Heart left ventricle (tissue), 16 donors: ENCODE measurements around the gene PI16. TPM values are rescaled to one million over a fixed set of nuclear protein-coding genes. Genes with fewer than 3 reads are reported as not detected.

Source experiments
- ATAC-seq, 4 donors: fragments of 200-7000 bp; cut with Tn5 transposase; one replicate each; pipeline ENCODE4 v1.9.1; 2020 to 2022; ENCODE audit warnings: moderate library complexity in 4 of 4, mild to moderate bottlenecking in 3 of 4, moderate number of reproducible peaks in 1 of 4
- DNase-seq, 5 donors: peaks; one replicate each; pipeline ENCODE4 v3.0.0-alpha.2; 2020
- H3K27ac ChIP-seq, 12 donors: fragments of 200-600 bp; sonication (generic) in 4 of 12; one replicate each; pipeline versions ENCODE4 v1.5.0 to v1.8.0; 2016 to 2022; ENCODE audit warnings: mild to moderate bottlenecking in 2 of 12
- H3K27me3 ChIP-seq, 9 donors: fragments of 200-600 bp; sonication (generic) in 2 of 9; one replicate each; pipeline versions ENCODE4 v1.5.1 to v1.8.0; 2016 to 2022; ENCODE audit warnings: mild to moderate bottlenecking in 3 of 9
- H3K36me3 ChIP-seq, 9 donors: fragments of 200-600 bp; sonication (generic) in 2 of 9; one replicate each; pipeline versions ENCODE4 v1.5.0 to v1.8.0; 2018 to 2022; ENCODE audit warnings: mild to moderate bottlenecking in 2 of 9
- H3K4me1 ChIP-seq, 12 donors: fragments of 200-600 bp; sonication (generic) in 4 of 12; one replicate each; pipeline versions ENCODE4 v1.5.0 to v1.8.0; 2016 to 2022; ENCODE audit warnings: mild to moderate bottlenecking in 3 of 12
- H3K4me3 ChIP-seq, 12 donors: fragments of 200-600 bp; sonication (generic) in 4 of 12; one replicate each; pipeline versions ENCODE4 v1.5.0 to v1.8.0; 2017 to 2022; ENCODE audit warnings: mild to moderate bottlenecking in 9 of 12, moderate library complexity in 4 of 12
- H3K9me3 ChIP-seq, 12 donors: fragments of 200-600 bp; sonication (generic) in 4 of 12; one replicate each; pipeline versions ENCODE4 v1.5.0 to v1.8.0; 2016 to 2022; ENCODE audit warnings: mild to moderate bottlenecking in 1 of 12
- POLR2A ChIP-seq, 2 donors: fragments of 450-650 bp; IDR thresholded peaks; one replicate each; pipeline ENCODE4 v1.6.1; 2017; ENCODE audit warnings: antibody characterized with exemption in 2 of 2, mild to moderate bottlenecking in 2 of 2, moderate library complexity in 2 of 2
- WGBS, 4 donors: extraction: QIAGEN DNeasy Blood & Tissue Kit in 2 of 4; methylation state at CpG; one replicate each; pipeline versions ENCODE4 v1.1.5 to v1.1.7; 2013 to 2018; 5-methylcytosine and 5-hydroxymethylcytosine counted together
- intact Hi-C, 10 donors: fragments of 100-400 bp; cut with DNase I; formaldehyde crosslinking; loops; one replicate each; pipeline versions ENCODE4 v1.11.1 to v1.14.2; 2022
- polyA plus RNA-seq, 2 donors: library from polyadenylated mRNA; stranded (reverse); fragments of 200-250 nt; gene quantifications; one replicate each; pipeline ENCODE4 v1.2.3, GENCODE V29; 2013
- total RNA-seq, 9 donors: library from RNA; depleted of rRNA in 2 of 9; stranded (reverse); fragments of >200 nt in 2 of 9; fragmentation: NEBNext Ultra II Directional in 3 of 9; extraction: Animal tissue kit (Norgen Biotek cat#: 25700) in 3 of 9; gene quantifications; one replicate each; pipeline versions ENCODE4 v1.1.0 to v1.2.4, GENCODE V29; 2016 to 2023
- TF ChIP-seq, protein P1 (sequence below), 12 donors: fragments of 200-600 bp; sonication (generic) in 4 of 12; IDR thresholded peaks; one replicate each; pipeline versions ENCODE4 v1.5.0 to v1.8.0; 2018 to 2022; ENCODE audit warnings: antibody characterized with exemption in 12 of 12, mild to moderate bottlenecking in 5 of 12
- donor health status: ischemic (EF 13 %, LVEDD 7.1; RV severe dilation, severe dysfunction).
- donor health status: healthy with polysubstance abuse.
- donor health status: DM: no; HTN: yes; CAD: no.
- donor health status: DM: no; HTN: no; CAD: no.
- donor health status: ischemic (EF 25% LVEDD 6.9; RV normal size, moderate dysfunction).
- donor health status: ischemic (EF 25% LVEDD 5.7; RV mildly dilated, moderate dysfunction).
- donor health status: healthy.
- donor health status: DM: yes; HTN: yes; CAD: no.
- donor health status: ischemic (EF 35%, LVEDD 5.7; RV mildly dilated, moderate dysfunction).
- donor health status: nonischemic (EF 11% LVEDD 7.7; RV severe dilation, severe dysfunction).
- donor health status: DM: yes; HTN: yes; CAD: no.
- donor health status: PGD.
- donor health status: ischemic (EF 29% LVEDD 5.4; RV normal size, mild dysfunction).
- donor health status: nonischemic (EF 23%, LVEDD 6.1; RV moderate dilation, normal function).

Gene PI16
- total and polyA plus RNA-seq, 11 donors = 5.7 to 36.2 (median 12.1) TPM

DNA sequence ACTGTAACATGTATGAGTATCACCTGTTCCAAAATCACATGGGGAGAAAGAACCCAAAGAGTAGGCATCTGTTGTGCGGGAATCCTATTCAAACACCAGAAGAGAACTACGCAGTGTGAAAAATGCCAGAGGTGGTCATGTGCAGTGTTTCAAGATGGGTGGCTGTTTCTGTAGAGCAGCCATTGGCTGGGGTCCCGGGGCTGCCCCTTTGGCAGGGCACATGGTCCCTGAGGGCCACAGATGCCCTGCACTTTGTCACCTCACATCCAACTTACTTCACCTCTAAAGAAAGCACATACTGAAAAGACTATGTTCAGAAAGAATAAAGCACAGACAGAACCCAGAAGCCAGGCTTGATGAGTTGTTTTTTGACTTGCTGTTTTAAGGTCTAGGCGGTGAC lies 19.1 kb downstream of the PI16 start:
- WGBS, 4 donors = 42 to 67% (median 52%) methylated on average over 4 of the region's 4 CpGs
- peak; percentile 63 to 75 (median 68) for ATAC-seq
- H3K27ac ChIP-seq = peak overlapping the region; percentile 20 to 83 (median 72)
- peaks cover 0 to 100% (median 100%) of the 10 kb centered on the region in 9 donors for H3K36me3 ChIP-seq
- H3K27me3 ChIP-seq = no peaks in the 10 kb centered on the region
- H3K9me3 ChIP-seq = no peaks in the 10 kb centered on the region
- no peak for TF ChIP-seq POLR2A (IDR thresholded peaks at IDR 0.05)
- TF ChIP-seq, protein P1, sequence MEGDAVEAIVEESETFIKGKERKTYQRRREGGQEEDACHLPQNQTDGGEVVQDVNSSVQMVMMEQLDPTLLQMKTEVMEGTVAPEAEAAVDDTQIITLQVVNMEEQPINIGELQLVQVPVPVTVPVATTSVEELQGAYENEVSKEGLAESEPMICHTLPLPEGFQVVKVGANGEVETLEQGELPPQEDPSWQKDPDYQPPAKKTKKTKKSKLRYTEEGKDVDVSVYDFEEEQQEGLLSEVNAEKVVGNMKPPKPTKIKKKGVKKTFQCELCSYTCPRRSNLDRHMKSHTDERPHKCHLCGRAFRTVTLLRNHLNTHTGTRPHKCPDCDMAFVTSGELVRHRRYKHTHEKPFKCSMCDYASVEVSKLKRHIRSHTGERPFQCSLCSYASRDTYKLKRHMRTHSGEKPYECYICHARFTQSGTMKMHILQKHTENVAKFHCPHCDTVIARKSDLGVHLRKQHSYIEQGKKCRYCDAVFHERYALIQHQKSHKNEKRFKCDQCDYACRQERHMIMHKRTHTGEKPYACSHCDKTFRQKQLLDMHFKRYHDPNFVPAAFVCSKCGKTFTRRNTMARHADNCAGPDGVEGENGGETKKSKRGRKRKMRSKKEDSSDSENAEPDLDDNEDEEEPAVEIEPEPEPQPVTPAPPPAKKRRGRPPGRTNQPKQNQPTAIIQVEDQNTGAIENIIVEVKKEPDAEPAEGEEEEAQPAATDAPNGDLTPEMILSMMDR (IDR thresholded peaks at IDR 0.05) = no peak
- intact Hi-C loops = loop anchor here in 4 of 10 donors (5.0 to 10.0 kb wide), 4 partner anchors 56 to 349 kb away; no protein-coding TSS in a partner anchor
- H3K4me3 ChIP-seq = no peak overlapping the region
- peak in 4 of 5 donors; percentile 61 to 87 (median 70) for DNase-seq
- H3K4me1 ChIP-seq = peaks cover 3 to 97% (median 57%) of the 10 kb centered on the region in 12 donors

DNA sequence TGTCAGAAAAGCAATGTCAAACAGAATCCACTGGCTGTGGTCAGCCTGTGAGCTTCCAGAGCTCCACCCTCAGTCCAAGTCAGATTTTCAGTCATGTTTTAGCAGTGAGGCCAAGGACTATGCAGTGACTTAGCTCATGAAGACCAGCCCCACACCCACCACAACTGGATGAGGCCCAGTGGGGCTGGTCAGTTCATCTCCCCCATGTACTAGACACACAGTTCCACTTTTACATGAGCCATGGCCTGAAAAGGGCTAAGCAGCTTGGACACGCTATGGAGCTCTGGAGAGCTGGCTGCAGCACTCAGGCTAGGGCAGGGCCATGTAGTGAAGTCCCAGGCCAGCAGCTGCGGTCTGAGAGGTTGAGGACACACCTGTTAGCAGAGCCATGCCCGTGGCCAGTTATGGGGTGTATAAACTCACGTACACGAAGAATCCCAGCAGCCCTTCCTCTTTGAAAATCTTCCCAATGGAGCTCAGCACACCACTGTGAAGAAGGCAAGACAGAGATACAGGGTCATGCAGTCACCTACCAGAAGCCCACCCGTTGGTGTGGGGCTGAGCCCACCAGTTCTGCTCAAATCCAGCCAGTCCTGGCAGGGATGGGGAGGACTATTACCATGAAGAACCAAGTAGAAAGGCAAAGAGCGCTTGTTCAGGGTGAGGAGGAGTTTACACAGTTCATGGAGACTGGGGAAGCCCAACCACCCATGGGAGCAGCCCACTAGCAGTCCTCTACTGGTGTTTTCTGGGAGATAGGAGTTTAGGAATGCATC lies 20.9 kb downstream of the PI16 start:
- peaks cover 3 to 97% (median 65%) of the 10 kb centered on the region in 12 donors for H3K4me1 ChIP-seq
- WGBS, 4 donors = 83 to 90% (median 86%) methylated on average over 3 to 7 of the region's 7 CpGs
- intact Hi-C loops = loop anchor here in 8 of 10 donors (5.0 to 10.0 kb wide), 8 partner anchors 42 to 351 kb away; partner anchors contain the start of gene C6orf89 (in 4 of the 8)
- DNase-seq (no peak), ATAC-seq (peak in 1 of 4 donors; percentile 8)
- no peak overlapping the region for H3K4me3 ChIP-seq
- no peak for TF ChIP-seq POLR2A (IDR thresholded peaks at IDR 0.05)
- TF ChIP-seq, protein P1 (IDR thresholded peaks at IDR 0.05) = no peak
- no peaks in the 10 kb centered on the region for H3K27me3 ChIP-seq
- H3K36me3 ChIP-seq = peaks cover 0 to 100% (median 82%) of the 10 kb centered on the region in 9 donors
- peak overlapping the region in 11 of 12 donors; percentile 3 to 77 (median 69) for H3K27ac ChIP-seq
- H3K9me3 ChIP-seq = no peaks in the 10 kb centered on the region

DNA sequence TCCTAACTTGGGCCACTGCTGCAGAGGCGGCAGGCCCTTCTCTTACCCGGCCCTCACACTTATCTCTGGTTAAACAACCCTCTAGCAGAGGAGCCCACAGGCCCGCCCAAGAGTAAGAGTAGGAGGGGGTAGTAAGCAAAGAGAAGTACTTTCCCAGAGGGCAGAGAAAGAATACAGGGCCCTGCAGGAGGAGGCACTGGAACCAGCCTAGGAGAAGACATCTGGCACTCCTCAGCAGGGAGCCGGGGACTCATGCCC lies 21.4 kb downstream of the PI16 start:
- ATAC-seq (no peak), DNase-seq (no peak)
- H3K9me3 ChIP-seq = no peaks in the 10 kb centered on the region
- intact Hi-C loops = loop anchor here in 8 of 10 donors (5.0 to 10.0 kb wide), 8 partner anchors 41 to 351 kb away; partner anchors contain the start of gene C6orf89 (in 4 of the 8)
- no peak overlapping the region for H3K4me3 ChIP-seq
- peaks cover 0 to 100% (median 77%) of the 10 kb centered on the region in 9 donors for H3K36me3 ChIP-seq
- no peaks in the 10 kb centered on the region for H3K27me3 ChIP-seq
- 54 to 70% (median 59%) methylated on average over 4 of the region's 4 CpGs for WGBS, 4 donors
- peak overlapping the region in 10 of 12 donors; percentile 25 to 77 (median 70) for H3K27ac ChIP-seq
- TF ChIP-seq POLR2A (IDR thresholded peaks at IDR 0.05) = no peak
- TF ChIP-seq, protein P1 (IDR thresholded peaks at IDR 0.05) = no peak
- H3K4me1 ChIP-seq = peaks cover 3 to 97% (median 68%) of the 10 kb centered on the region in 12 donors

DNA sequence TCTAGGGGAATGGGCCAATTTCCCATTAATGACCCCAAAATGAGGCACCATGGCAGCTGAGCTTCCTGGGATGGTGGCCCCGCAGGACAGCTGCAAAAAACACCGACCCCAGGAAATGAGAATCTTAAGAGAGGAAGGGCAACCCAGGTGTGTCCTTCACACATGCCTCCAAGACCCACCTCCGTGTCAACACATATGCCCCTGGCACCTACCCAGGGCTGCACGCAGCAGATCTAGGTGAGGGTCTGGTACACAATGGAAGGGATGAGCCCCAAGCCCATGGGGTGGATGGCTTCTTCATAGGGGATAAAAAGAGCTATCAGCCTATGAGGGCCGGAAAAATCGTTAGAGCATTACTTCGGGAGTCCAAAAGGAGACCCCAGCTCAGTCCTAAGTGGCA lies 22.0 kb downstream of the PI16 start:
- peak overlapping the region in 11 of 12 donors; percentile 20 to 77 (median 69) for H3K27ac ChIP-seq
- peaks cover 0 to 100% (median 71%) of the 10 kb centered on the region in 9 donors for H3K36me3 ChIP-seq

More for the DNA sequence above, 22.0 kb downstream of the PI16 start:
- DNase-seq (no peak), ATAC-seq (no peak)
- Histone ChIP-seq H3K9me3 (no peaks in the 10 kb centered on the region), H3K27me3 (no peaks in the 10 kb centered on the region), H3K4me3 (no peak overlapping the region), H3K4me1 (peaks cover 7 to 97% (median 70%) of the 10 kb centered on the region in 12 donors)
- intact Hi-C loops = loop anchor here in 8 of 10 donors (5.0 to 10.0 kb wide), 8 partner anchors 41 to 352 kb away; partner anchors contain the start of gene C6orf89 (in 4 of the 8)
- WGBS, 4 donors = 81 to 85% (median 83%) methylated on average over 7 of the region's 7 CpGs
- TF ChIP-seq, protein P1 (IDR thresholded peaks at IDR 0.05) = no peak
- no peak for TF ChIP-seq POLR2A (IDR thresholded peaks at IDR 0.05)
